Activated CD4-positive, alpha-beta T cell treated with anti-CD3 and anti-CD28 coated beads, Interleukin-2, amount 50 U/mL, for 48 hours (primary cell): ENCODE measurements around the gene MS4A4A.
"Not testable (repeated sequence)": the region's sequence is repeated elsewhere in the genome, so short reads cannot be mapped to it uniquely, and the experiment has no call there.

Experiments
- DNase-seq, 2 experiments: peaks; one replicate each; pipeline ENCODE4 v3.0.0-alpha.2; 2020

The MS4A4A gene

GRCh38 chr11:60280412-60280811 is at the start of gene MS4A4A:
Gene MS4A4A, plus strand, starts transcription at chr11:60280666. Its CDS starts 10 bp downstream, at chr11:60280676.
- no peak for DNase-seq

GRCh38 chr11:60230681-60231080 is 49.8 kb upstream of the MS4A4A start:
- no peak for DNase-seq

- DNase-seq: no peak
Measured at GRCh38 chr11:60235321-60235720, 45.1 kb upstream of the MS4A4A start.

GRCh38 chr11:60240662-60241061 is 39.8 kb upstream of the MS4A4A start:
- DNase-seq: no peak

GRCh38 chr11:60241786-60242185 is 38.7 kb upstream of the MS4A4A start:
- no peak for DNase-seq

GRCh38 chr11:60242740-60243239 is 37.7 kb upstream of the MS4A4A start, which contains the start of gene MS4A4E:
Gene MS4A4E, minus strand, starts transcription at chr11:60243137. Its CDS starts 13,082 bp downstream, at chr11:60230055.
- no peak for DNase-seq

GRCh38 chr11:60251485-60252212 is 28.8 kb upstream of the MS4A4A start:
- no peak for DNase-seq

- DNase-seq: no peak
Measured at GRCh38 chr11:60252213-60253108, 28.0 kb upstream of the MS4A4A start.

GRCh38 chr11:60257956-60258722 is 22.3 kb upstream of the MS4A4A start:
- no peak for DNase-seq

- DNase-seq: no peak
Measured at GRCh38 chr11:60261014-60261413, 19.5 kb upstream of the MS4A4A start.

GRCh38 chr11:60263402-60263801 is 17.1 kb upstream of the MS4A4A start:
- DNase-seq: no peak

GRCh38 chr11:60264644-60265043 is 15.8 kb upstream of the MS4A4A start:
- no peak for DNase-seq

- no peak for DNase-seq
Measured at GRCh38 chr11:60265373-60266214, 14.9 kb upstream of the MS4A4A start.

- DNase-seq: no peak
Measured at GRCh38 chr11:60274416-60274815, 6.0 kb upstream of the MS4A4A start.

- no peak for DNase-seq
Measured at GRCh38 chr11:60281485-60281884, 1.0 kb downstream of the MS4A4A start.

- no peak for DNase-seq
Measured at GRCh38 chr11:60282286-60282685, 1.8 kb downstream of the MS4A4A start.

- not testable (repeated sequence) for DNase-seq
Measured at GRCh38 chr11:60285411-60286126, 5.1 kb downstream of the MS4A4A start.

GRCh38 chr11:60288531-60288930 is 8.1 kb downstream of the MS4A4A start:
- no peak for DNase-seq

GRCh38 chr11:60292145-60292544 is 11.7 kb downstream of the MS4A4A start:
- DNase-seq: no peak

GRCh38 chr11:60301178-60301577 is 20.7 kb downstream of the MS4A4A start:
- no peak for DNase-seq

GRCh38 chr11:60301884-60302283 is 21.4 kb downstream of the MS4A4A start:
- DNase-seq: not testable (repeated sequence)
